ENCODE data around the gene ARFGEF3.

- TF ChIP-seq, protein P1, sequence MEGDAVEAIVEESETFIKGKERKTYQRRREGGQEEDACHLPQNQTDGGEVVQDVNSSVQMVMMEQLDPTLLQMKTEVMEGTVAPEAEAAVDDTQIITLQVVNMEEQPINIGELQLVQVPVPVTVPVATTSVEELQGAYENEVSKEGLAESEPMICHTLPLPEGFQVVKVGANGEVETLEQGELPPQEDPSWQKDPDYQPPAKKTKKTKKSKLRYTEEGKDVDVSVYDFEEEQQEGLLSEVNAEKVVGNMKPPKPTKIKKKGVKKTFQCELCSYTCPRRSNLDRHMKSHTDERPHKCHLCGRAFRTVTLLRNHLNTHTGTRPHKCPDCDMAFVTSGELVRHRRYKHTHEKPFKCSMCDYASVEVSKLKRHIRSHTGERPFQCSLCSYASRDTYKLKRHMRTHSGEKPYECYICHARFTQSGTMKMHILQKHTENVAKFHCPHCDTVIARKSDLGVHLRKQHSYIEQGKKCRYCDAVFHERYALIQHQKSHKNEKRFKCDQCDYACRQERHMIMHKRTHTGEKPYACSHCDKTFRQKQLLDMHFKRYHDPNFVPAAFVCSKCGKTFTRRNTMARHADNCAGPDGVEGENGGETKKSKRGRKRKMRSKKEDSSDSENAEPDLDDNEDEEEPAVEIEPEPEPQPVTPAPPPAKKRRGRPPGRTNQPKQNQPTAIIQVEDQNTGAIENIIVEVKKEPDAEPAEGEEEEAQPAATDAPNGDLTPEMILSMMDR (IDR thresholded peaks at IDR 0.05): no peak
- no peak for TF ChIP-seq POLR2A (IDR thresholded peaks at IDR 0.05)
Measured at GRCh38 chr6:138215093-138215782, 53.5 kb downstream of the ARFGEF3 start.

Data from heart left ventricle (tissue), 13 donors.